ENCODE data around the gene THSD4.

The THSD4 gene

GRCh38 chr15:71585159-71585558 is 469.9 kb downstream of the THSD4 start:
- Histone ChIP-seq H3K36me3 (ENCODE audit: control insufficient read depth, insufficient read depth, low read length, severe bottlenecking) (no peaks in the 10 kb centered on the region), H3K27me3 (replicated peaks; ENCODE audit: control insufficient read depth, insufficient read depth, low read length) (no peaks in the 10 kb centered on the region), H3K9ac (ENCODE audit: low read length) (no peak overlapping the region), H3K9me3 (ENCODE audit: control insufficient read depth, low read length) (peaks cover 23% of the 10 kb centered on the region), H3K4me1 (ENCODE audit: control insufficient read depth, insufficient read depth, low read length) (peaks cover 23% of the 10 kb centered on the region), H3K4me3 (ENCODE audit: low read length) (no peak overlapping the region)
- no peak for DNase-seq (ENCODE audit: low read depth)

DNA sequence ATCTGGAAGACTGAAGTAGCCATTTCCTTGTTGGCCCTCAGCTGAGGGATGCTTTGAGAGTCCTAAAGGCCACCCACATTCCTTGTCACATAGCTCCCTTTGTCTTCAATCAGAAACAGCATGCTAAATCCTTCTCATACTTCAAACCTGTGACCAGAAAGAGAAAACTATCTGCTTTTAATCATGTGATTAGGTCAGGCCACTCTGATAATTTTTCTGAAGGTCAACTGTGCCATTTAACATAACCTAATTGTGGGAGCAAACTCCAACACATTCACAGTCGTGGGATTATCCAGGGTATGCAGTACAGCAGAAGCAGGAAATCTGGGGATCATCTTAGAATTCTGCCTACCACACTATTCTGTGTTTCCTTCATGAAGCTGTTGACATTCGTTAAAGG is 471.2 kb downstream of the THSD4 start:
- Histone ChIP-seq H3K4me3 (ENCODE audit: low read length) (no peak overlapping the region), H3K4me1 (ENCODE audit: control insufficient read depth, insufficient read depth, low read length) (peaks cover 19% of the 10 kb centered on the region), H3K9ac (ENCODE audit: low read length) (no peak overlapping the region), H3K9me3 (ENCODE audit: control insufficient read depth, low read length) (peaks cover 23% of the 10 kb centered on the region), H3K27me3 (replicated peaks; ENCODE audit: control insufficient read depth, insufficient read depth, low read length) (no peaks in the 10 kb centered on the region), H3K36me3 (ENCODE audit: control insufficient read depth, insufficient read depth, low read length, severe bottlenecking) (no peaks in the 10 kb centered on the region)
- no peak for DNase-seq (ENCODE audit: low read depth)

- no peak overlapping the region for H3K4me3 ChIP-seq (ENCODE audit: low read length)
- peaks cover 14% of the 10 kb centered on the region for H3K4me1 ChIP-seq (ENCODE audit: control insufficient read depth, insufficient read depth, low read length)
- peak overlapping the region; percentile 10 for H3K9ac ChIP-seq (ENCODE audit: low read length)
- H3K27me3 ChIP-seq (replicated peaks; ENCODE audit: control insufficient read depth, insufficient read depth, low read length) = no peaks in the 10 kb centered on the region
- H3K9me3 ChIP-seq (ENCODE audit: control insufficient read depth, low read length) = peaks cover 23% of the 10 kb centered on the region
- H3K36me3 ChIP-seq (ENCODE audit: control insufficient read depth, insufficient read depth, low read length, severe bottlenecking) = no peaks in the 10 kb centered on the region
- peak; percentile 70 for DNase-seq (ENCODE audit: low read depth)
Observed at GRCh38 chr15:71588746-71589145, 473.5 kb downstream of the THSD4 start.

GRCh38 chr15:71591057-71591456 is 475.8 kb downstream of the THSD4 start:
- Histone ChIP-seq H3K9ac (ENCODE audit: low read length) (no peak overlapping the region), H3K36me3 (ENCODE audit: control insufficient read depth, insufficient read depth, low read length, severe bottlenecking) (no peaks in the 10 kb centered on the region), H3K27me3 (replicated peaks; ENCODE audit: control insufficient read depth, insufficient read depth, low read length) (no peaks in the 10 kb centered on the region), H3K4me1 (ENCODE audit: control insufficient read depth, insufficient read depth, low read length) (peaks cover 18% of the 10 kb centered on the region), H3K4me3 (ENCODE audit: low read length) (no peak overlapping the region), H3K9me3 (ENCODE audit: control insufficient read depth, low read length) (peaks cover 8% of the 10 kb centered on the region)
- no peak for DNase-seq (ENCODE audit: low read depth)

DNA sequence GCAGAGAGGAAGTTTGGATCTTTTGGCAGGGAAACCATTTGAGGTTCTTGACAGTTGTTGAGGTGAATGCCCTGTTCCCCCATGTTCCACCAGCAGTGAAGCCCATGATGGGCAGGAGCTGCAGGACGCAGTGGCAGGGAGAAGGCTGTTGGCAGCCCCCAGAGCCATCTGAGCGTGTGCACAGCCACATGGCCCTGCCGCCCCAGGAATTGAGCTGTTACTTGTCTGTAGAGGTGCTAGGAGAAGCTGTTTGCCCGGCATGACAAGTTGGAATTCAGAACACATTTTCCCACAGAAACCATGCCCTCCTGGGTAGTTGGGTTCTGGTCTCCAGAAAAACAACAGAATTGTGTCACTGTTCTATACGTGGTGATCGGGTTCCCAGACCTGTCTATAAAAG is 476.9 kb downstream of the THSD4 start:
- H3K9ac ChIP-seq (ENCODE audit: low read length) = no peak overlapping the region
- no peaks in the 10 kb centered on the region for H3K9me3 ChIP-seq (ENCODE audit: control insufficient read depth, low read length)
- H3K4me3 ChIP-seq (ENCODE audit: low read length) = no peak overlapping the region
- DNase-seq (ENCODE audit: low read depth) = no peak
- H3K4me1 ChIP-seq (ENCODE audit: control insufficient read depth, insufficient read depth, low read length) = peaks cover 28% of the 10 kb centered on the region
- no peaks in the 10 kb centered on the region for H3K27me3 ChIP-seq (replicated peaks; ENCODE audit: control insufficient read depth, insufficient read depth, low read length)
- no peaks in the 10 kb centered on the region for H3K36me3 ChIP-seq (ENCODE audit: control insufficient read depth, insufficient read depth, low read length, severe bottlenecking)

DNA sequence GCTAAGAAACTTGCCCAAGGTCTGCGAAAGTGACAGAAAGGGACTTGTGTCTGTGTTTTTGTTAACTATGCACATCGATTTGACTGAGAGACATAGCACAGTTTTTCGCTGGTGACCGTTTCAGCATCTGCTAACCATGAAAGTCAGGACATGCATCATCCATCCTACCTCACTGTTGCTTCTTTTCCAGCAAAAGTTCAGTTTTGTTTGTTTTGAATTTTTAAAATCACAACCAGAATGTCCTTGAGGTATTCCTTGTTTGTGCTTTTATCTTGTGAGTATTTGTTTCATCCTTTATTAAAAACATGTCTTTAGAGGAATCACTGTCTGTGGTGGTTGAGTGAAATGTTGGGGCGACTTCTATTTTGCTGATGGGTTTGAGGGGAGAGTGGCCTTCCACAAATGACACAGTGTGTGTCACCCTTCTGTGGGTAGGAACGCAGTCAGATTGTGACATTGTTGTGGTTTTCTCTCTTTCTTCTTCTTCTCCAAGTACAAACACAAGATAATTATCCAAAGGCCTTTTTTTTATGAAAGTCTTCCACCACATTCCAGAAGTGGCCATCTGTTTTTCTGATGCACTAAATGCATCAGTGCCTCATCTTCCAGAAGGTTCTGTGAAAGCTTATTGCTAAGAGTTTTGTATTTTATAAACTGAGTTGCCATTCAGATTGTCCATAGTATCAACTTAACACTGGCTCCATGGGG is 480.7 kb downstream of the THSD4 start:
- H3K36me3 ChIP-seq (ENCODE audit: control insufficient read depth, insufficient read depth, low read length, severe bottlenecking) = no peaks in the 10 kb centered on the region
- peak; percentile 59 for DNase-seq (ENCODE audit: low read depth)
- H3K27me3 ChIP-seq (replicated peaks; ENCODE audit: control insufficient read depth, insufficient read depth, low read length) = no peaks in the 10 kb centered on the region
- H3K4me3 ChIP-seq (ENCODE audit: low read length) = peak overlapping the region; percentile 27
- no peaks in the 10 kb centered on the region for H3K9me3 ChIP-seq (ENCODE audit: control insufficient read depth, low read length)
- H3K9ac ChIP-seq (ENCODE audit: low read length) = peak overlapping the region; percentile 54
- peaks cover 41% of the 10 kb centered on the region for H3K4me1 ChIP-seq (ENCODE audit: control insufficient read depth, insufficient read depth, low read length)

- peaks cover 41% of the 10 kb centered on the region for H3K4me1 ChIP-seq (ENCODE audit: control insufficient read depth, insufficient read depth, low read length)
Observed at GRCh38 chr15:71596672-71597071, 481.4 kb downstream of the THSD4 start.

DNA sequence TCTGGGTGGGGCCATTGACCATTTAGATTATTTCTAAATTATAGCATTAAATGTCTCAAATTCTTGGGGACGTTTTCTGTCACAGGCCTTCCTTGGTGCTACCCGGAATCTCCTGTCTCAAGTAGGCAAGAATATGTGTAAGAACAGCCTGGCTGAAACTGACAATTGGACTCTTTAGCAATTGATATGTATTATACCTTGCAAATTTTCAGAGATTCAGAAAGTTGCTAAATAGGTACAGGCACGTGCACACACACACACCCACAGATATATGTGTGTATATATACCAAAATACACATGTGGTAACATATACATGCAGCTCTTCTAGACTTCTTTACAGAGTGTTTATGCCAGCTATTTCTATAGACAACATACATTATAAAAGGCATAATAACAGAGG is 481.9 kb downstream of the THSD4 start:
- peaks cover 41% of the 10 kb centered on the region for H3K4me1 ChIP-seq (ENCODE audit: control insufficient read depth, insufficient read depth, low read length)
- H3K9me3 ChIP-seq (ENCODE audit: control insufficient read depth, low read length) = no peaks in the 10 kb centered on the region
- H3K36me3 ChIP-seq (ENCODE audit: control insufficient read depth, insufficient read depth, low read length, severe bottlenecking) = no peaks in the 10 kb centered on the region
- no peaks in the 10 kb centered on the region for H3K27me3 ChIP-seq (replicated peaks; ENCODE audit: control insufficient read depth, insufficient read depth, low read length)
- no peak for DNase-seq (ENCODE audit: low read depth)
- peak overlapping the region; percentile 46 for H3K4me3 ChIP-seq (ENCODE audit: low read length)
- peak overlapping the region; percentile 70 for H3K9ac ChIP-seq (ENCODE audit: low read length)

More at GRCh38 chr15:71596672-71597071, 481.4 kb downstream of the THSD4 start:
- peak; percentile 84 for DNase-seq (ENCODE audit: low read depth)
- Histone ChIP-seq H3K4me3 (ENCODE audit: low read length) (peak overlapping the region; percentile 46), H3K9ac (ENCODE audit: low read length) (peak overlapping the region; percentile 70), H3K9me3 (ENCODE audit: control insufficient read depth, low read length) (no peaks in the 10 kb centered on the region), H3K36me3 (ENCODE audit: control insufficient read depth, insufficient read depth, low read length, severe bottlenecking) (no peaks in the 10 kb centered on the region), H3K27me3 (replicated peaks; ENCODE audit: control insufficient read depth, insufficient read depth, low read length) (no peaks in the 10 kb centered on the region)

DNA sequence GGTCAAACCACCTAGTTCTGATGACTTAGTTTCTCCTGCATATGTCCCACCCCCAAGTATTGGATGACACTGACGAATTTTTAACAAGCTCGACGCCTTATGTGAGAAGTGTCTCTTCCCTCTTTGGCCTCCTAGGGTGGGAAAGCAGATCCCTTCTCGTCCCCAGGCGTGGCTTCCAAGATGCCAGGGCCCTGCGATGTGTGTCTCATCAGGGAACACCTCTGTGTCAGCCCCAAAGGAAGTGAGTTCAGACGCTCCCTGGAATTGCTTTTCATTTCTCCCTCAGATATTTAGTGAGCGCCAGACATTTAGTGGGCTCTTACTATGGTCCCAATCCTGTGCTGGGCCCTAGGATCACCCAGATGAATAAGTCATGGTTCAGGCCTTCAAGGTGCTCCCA is 482.4 kb downstream of the THSD4 start:
- peak overlapping the region; percentile 70 for H3K9ac ChIP-seq (ENCODE audit: low read length)
- peak overlapping the region; percentile 46 for H3K4me3 ChIP-seq (ENCODE audit: low read length)
- no peaks in the 10 kb centered on the region for H3K9me3 ChIP-seq (ENCODE audit: control insufficient read depth, low read length)
- H3K36me3 ChIP-seq (ENCODE audit: control insufficient read depth, insufficient read depth, low read length, severe bottlenecking) = no peaks in the 10 kb centered on the region
- DNase-seq (ENCODE audit: low read depth) = no peak
- H3K27me3 ChIP-seq (replicated peaks; ENCODE audit: control insufficient read depth, insufficient read depth, low read length) = no peaks in the 10 kb centered on the region
- H3K4me1 ChIP-seq (ENCODE audit: control insufficient read depth, insufficient read depth, low read length) = peaks cover 41% of the 10 kb centered on the region

DNA sequence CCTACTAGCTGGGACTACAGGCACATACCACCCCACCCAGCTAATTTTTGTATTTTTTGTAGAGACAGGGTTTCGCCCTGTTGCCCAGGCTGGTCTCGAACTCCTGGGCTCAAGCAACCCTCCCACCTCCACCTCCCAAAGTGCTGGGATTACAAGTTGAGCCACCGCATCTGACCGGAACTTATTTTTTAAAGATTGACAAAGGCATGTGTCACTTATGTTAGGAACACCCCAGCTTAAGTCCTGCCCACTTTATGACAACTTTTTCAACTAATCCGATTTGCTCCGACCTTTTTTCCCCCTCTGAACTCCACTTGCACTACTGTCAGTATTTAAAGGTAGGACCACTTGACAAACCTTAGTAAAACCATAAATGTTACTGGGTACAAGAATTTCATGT is 483.5 kb downstream of the THSD4 start:
- Histone ChIP-seq H3K4me1 (ENCODE audit: control insufficient read depth, insufficient read depth, low read length) (peaks cover 41% of the 10 kb centered on the region), H3K4me3 (ENCODE audit: low read length) (no peak overlapping the region), H3K27me3 (replicated peaks; ENCODE audit: control insufficient read depth, insufficient read depth, low read length) (no peaks in the 10 kb centered on the region), H3K9ac (ENCODE audit: low read length) (no peak overlapping the region), H3K9me3 (ENCODE audit: control insufficient read depth, low read length) (no peaks in the 10 kb centered on the region), H3K36me3 (ENCODE audit: control insufficient read depth, insufficient read depth, low read length, severe bottlenecking) (no peaks in the 10 kb centered on the region)
- DNase-seq (ENCODE audit: low read depth) = no peak

- DNase-seq (ENCODE audit: low read depth) = peak; percentile 27
- H3K36me3 ChIP-seq (ENCODE audit: control insufficient read depth, insufficient read depth, low read length, severe bottlenecking) = no peaks in the 10 kb centered on the region
- no peak overlapping the region for H3K9ac ChIP-seq (ENCODE audit: low read length)
- no peak overlapping the region for H3K4me3 ChIP-seq (ENCODE audit: low read length)
- H3K9me3 ChIP-seq (ENCODE audit: control insufficient read depth, low read length) = peaks cover under 1% of the 10 kb centered on the region
- no peaks in the 10 kb centered on the region for H3K27me3 ChIP-seq (replicated peaks; ENCODE audit: control insufficient read depth, insufficient read depth, low read length)
- peaks cover 41% of the 10 kb centered on the region for H3K4me1 ChIP-seq (ENCODE audit: control insufficient read depth, insufficient read depth, low read length)
Observed at GRCh38 chr15:71599418-71600151, 484.3 kb downstream of the THSD4 start.

All from adipocyte (in vitro differentiated cells).